Astrocyte (in vitro differentiated cells and primary cell): ENCODE results near the gene ZFP1.

ENCODE experiments used
- EZH2 ChIP-seq: IDR thresholded peaks from 2 replicates; pipeline ENCODE4 v1.6.1; 2012; ENCODE audit warnings: mild to moderate bottlenecking, low read length, inconsistent platforms; ENCODE audit not compliant: insufficient read depth
- TF ChIP-seq, protein P1 (sequence below): IDR thresholded peaks from 2 replicates; pipeline ENCODE4 v1.5.1; 2011; ENCODE audit warnings: low read depth, mild to moderate bottlenecking, inconsistent platforms, low read length, moderate library complexity; ENCODE audit not compliant: insufficient read depth

DNA sequence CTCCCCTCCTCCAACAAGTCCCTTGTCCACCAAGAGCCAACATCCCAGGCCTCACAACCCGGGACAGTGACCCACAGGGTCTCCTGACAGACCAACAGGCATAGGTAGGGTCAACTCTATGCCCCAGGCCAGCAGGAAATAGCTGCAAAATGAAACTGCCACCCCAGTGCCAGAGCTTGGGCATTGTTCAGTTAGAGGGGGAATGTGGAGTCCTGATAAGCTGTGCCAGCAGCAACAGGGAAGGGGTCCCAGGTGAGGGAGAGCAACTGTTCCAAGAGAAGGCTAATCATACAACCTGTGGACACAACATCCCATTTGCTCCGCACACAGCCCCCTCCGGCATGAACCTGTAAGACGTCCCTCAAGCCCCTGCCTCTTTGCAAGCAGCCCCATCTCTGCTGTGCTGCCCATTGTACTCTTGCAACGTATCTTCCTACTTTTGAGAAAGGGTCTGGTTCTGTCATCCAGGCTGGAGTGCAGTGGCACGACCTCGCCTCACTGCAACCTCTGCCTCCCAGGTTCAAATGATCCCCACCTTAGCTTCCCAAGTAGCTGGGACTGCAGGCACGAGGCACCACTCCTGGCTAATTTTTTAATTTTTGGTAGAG lies 41.4 kb downstream of the ZFP1 start:
- TF ChIP-seq, protein P1, sequence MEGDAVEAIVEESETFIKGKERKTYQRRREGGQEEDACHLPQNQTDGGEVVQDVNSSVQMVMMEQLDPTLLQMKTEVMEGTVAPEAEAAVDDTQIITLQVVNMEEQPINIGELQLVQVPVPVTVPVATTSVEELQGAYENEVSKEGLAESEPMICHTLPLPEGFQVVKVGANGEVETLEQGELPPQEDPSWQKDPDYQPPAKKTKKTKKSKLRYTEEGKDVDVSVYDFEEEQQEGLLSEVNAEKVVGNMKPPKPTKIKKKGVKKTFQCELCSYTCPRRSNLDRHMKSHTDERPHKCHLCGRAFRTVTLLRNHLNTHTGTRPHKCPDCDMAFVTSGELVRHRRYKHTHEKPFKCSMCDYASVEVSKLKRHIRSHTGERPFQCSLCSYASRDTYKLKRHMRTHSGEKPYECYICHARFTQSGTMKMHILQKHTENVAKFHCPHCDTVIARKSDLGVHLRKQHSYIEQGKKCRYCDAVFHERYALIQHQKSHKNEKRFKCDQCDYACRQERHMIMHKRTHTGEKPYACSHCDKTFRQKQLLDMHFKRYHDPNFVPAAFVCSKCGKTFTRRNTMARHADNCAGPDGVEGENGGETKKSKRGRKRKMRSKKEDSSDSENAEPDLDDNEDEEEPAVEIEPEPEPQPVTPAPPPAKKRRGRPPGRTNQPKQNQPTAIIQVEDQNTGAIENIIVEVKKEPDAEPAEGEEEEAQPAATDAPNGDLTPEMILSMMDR: no peak
- TF ChIP-seq EZH2: no peak
